GM23338 (cell line): ENCODE data around the gene DMRTC2. TPM values are rescaled to one million over a fixed set of nuclear protein-coding genes. Genes with fewer than 3 reads are reported as not detected.

Experiments
- ATAC-seq: fragments of 200-7000 bp; cut with Tn5 transposase; 3 replicates; pipeline ENCODE4 v1.9.1; 2020
- DNase-seq: peaks from one replicate; pipeline ENCODE4 v3.0.0-alpha.2; 2015; ENCODE audit warnings: low spot score
- H2AFZ ChIP-seq: fragments of 200-600 bp; sonication (generic); 2 replicates; pipeline ENCODE4 v1.8.0; 2016; ENCODE audit warnings: antibody characterized with exemption, mild to moderate bottlenecking, moderate library complexity
- H3F3A ChIP-seq: fragments of 200-600 bp; sonication (generic); replicated peaks from 2 replicates; pipeline ENCODE4 v1.8.0; 2017; ENCODE audit warnings: antibody characterized with exemption, mixed run types, low read depth
- H3K27ac ChIP-seq: fragments of 200-600 bp; sonication (generic); 2 replicates; pipeline ENCODE4 v1.6.1; 2016; ENCODE audit warnings: low read depth
- H3K27me3 ChIP-seq: fragments of 200-600 bp; sonication (generic); 2 replicates; pipeline ENCODE4 v1.8.0; 2016; ENCODE audit warnings: mild to moderate bottlenecking, mixed run types, moderate library complexity; ENCODE audit not compliant: insufficient read depth
- H3K36me3 ChIP-seq: fragments of 200-600 bp; sonication (generic); 2 replicates; pipeline ENCODE4 v1.8.0; 2016; ENCODE audit warnings: mild to moderate bottlenecking; ENCODE audit not compliant: insufficient read depth
- H3K4me1 ChIP-seq: fragments of 200-600 bp; sonication (generic); 2 replicates; pipeline ENCODE4 v1.8.0; 2016; ENCODE audit warnings: mild to moderate bottlenecking, moderate library complexity; ENCODE audit not compliant: insufficient read depth
- H3K4me2 ChIP-seq: fragments of 200-600 bp; sonication (generic); 2 replicates; pipeline ENCODE4 v1.7.1; 2017; ENCODE audit warnings: mixed run types
- H3K4me3 ChIP-seq: fragments of 200-600 bp; sonication (generic); 2 replicates; pipeline ENCODE4 v1.6.1; 2016; ENCODE audit warnings: mixed run types
- H3K79me2 ChIP-seq: fragments of 200-600 bp; sonication (generic); replicated peaks from 2 replicates; pipeline ENCODE4 v1.8.0; 2017; ENCODE audit warnings: mild to moderate bottlenecking; ENCODE audit not compliant: insufficient read depth
- H3K9me2 ChIP-seq: fragments of 200-600 bp; sonication (generic); 2 replicates; pipeline ENCODE4 v1.8.0; 2017; ENCODE audit not compliant: insufficient read depth
- H4K20me1 ChIP-seq: fragments of 200-600 bp; sonication (generic); replicated peaks from 2 replicates; pipeline ENCODE4 v1.8.0; 2017; ENCODE audit warnings: mild to moderate bottlenecking; ENCODE audit not compliant: insufficient read depth
- H3K27ac Mint-ChIP-seq: 2 replicates; pipeline ENCODE4 v1.8.0; 2020; ENCODE audit warnings: inconsistent platforms, mild to moderate bottlenecking, moderate library complexity, mixed read lengths
- H3K27me3 Mint-ChIP-seq: 3 replicates; pipeline ENCODE4 v1.8.0; 2022; ENCODE audit warnings: low read depth, mild to moderate bottlenecking, moderate library complexity, mixed read lengths, inconsistent platforms; ENCODE audit not compliant: insufficient read depth, poor library complexity
- H3K36me3 Mint-ChIP-seq: 3 replicates; pipeline ENCODE4 v1.8.0; 2021; ENCODE audit warnings: low read depth, mild to moderate bottlenecking, inconsistent platforms, moderate library complexity, mixed read lengths
- H3K4me1 Mint-ChIP-seq: 3 replicates; pipeline ENCODE4 v1.8.0; 2020; ENCODE audit warnings: mild to moderate bottlenecking, inconsistent platforms, mixed read lengths
- H3K4me3 Mint-ChIP-seq: 3 replicates; pipeline ENCODE4 v1.8.0; 2021; ENCODE audit warnings: moderate library complexity, mild to moderate bottlenecking, inconsistent platforms, mixed read lengths
- H3K9me3 Mint-ChIP-seq: 3 replicates; pipeline ENCODE4 v1.8.0; 2020; ENCODE audit warnings: moderate library complexity, mild to moderate bottlenecking, inconsistent platforms, mixed read lengths
- CREB1 ChIP-seq: fragments of 250-450 bp; sonication (Bioruptor Pico); IDR thresholded peaks from 2 replicates; pipeline ENCODE4 v1.5.0; 2020; ENCODE audit warnings: low read depth, mild to moderate bottlenecking, moderate library complexity
- EZH2 ChIP-seq: fragments of 200-600 bp; sonication (generic); IDR thresholded peaks from one replicate; pipeline ENCODE4 v1.8.0; 2017; ENCODE audit warnings: antibody characterized with exemption, mild to moderate bottlenecking, low read depth; ENCODE audit not compliant: unreplicated experiment
- POLR2AphosphoS5 ChIP-seq: IDR thresholded peaks from 2 replicates; pipeline ENCODE4 v1.6.1; 2016; ENCODE audit warnings: antibody characterized with exemption, low read depth
- STAT1 ChIP-seq: IDR thresholded peaks from one replicate; pipeline ENCODE4 v1.6.1; 2016; ENCODE audit warnings: antibody characterized with exemption; ENCODE audit not compliant: unreplicated experiment
- ZNF114 ChIP-seq: fragments of 250-450 bp; sonication (Bioruptor Pico); IDR thresholded peaks from 2 replicates; pipeline ENCODE4 v1.5.0; 2020; ENCODE audit warnings: mild to moderate bottlenecking, moderate library complexity
- ZNF331 ChIP-seq: fragments of 250-450 bp; sonication (Bioruptor Pico); IDR thresholded peaks from 2 replicates; pipeline ENCODE4 v1.5.0; 2020; ENCODE audit warnings: low read depth, mild to moderate bottlenecking, moderate library complexity
- polyA plus RNA-seq: library from polyadenylated mRNA; unstranded; fragments of >200 nt; fragmentation: Nextera tagmentation; extraction: Ambion mirVana; gene quantifications from 2 replicates; pipeline ENCODE4 v1.2.1, GENCODE V29; 2016
- total RNA-seq: library from RNA; depleted of rRNA; stranded (reverse); fragments of >200 nt; shearing (Covaris generic); gene quantifications from 2 replicates; pipeline ENCODE4 v1.2.3, GENCODE V29; 2014
- TF ChIP-seq, protein P1 (sequence below): fragments of 250-450 bp; sonication (Bioruptor Pico); IDR thresholded peaks from 2 replicates; pipeline ENCODE4 v1.5.0; 2020; ENCODE audit warnings: mild to moderate bottlenecking, moderate library complexity
- TF ChIP-seq, protein P2 (sequence below): IDR thresholded peaks from 2 replicates; pipeline ENCODE4 v1.6.1; 2016; ENCODE audit warnings: antibody characterized with exemption
- TF ChIP-seq, protein P3 (sequence below): IDR thresholded peaks from one replicate; pipeline ENCODE4 v1.6.1; 2018; ENCODE audit warnings: antibody characterized with exemption; ENCODE audit not compliant: unreplicated experiment
- TF ChIP-seq, protein P4 (sequence below), 2 experiments: fragments of 200-600 bp in 1 of 2; sonication (generic) in 1 of 2; conservative IDR thresholded peaks; 2 replicates each; pipeline versions ENCODE4 v1.5.1 to v1.6.1; 2016 to 2017; ENCODE audit warnings: antibody characterized with exemption in 2 of 2, low read depth in 2 of 2, mild to moderate bottlenecking in 2 of 2, moderate library complexity in 1 of 2

The DMRTC2 gene
- total and polyA plus RNA-seq, 2 experiments from 2014 or later, result 0.21 TPM; not detected in 1

DNA sequence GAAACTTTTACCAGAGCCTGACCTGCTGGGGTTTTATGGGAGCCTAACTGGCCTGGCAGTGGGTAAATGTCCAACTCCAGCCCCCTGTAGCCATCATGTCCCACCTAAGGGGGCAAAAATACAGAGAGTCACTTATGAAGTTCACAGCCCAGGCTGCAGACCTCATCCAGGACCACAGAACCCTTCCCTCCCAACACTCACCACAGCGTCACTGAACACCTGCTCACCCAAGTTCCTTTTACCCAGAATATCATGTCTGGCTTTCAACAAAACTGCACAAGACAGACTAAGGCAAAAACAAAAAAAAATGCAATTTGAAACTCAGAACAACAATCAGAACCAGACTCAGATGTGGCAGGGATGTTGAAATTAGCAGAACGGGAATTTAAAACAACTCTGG, 42.1 kb upstream of the DMRTC2 start:
- Mint-ChIP-seq H3K9me3 (peaks cover 10% of the 10 kb centered on the region), H3K4me1 (peaks cover 3% of the 10 kb centered on the region; the same call in 2 of the 3 replicates), H3K36me3 (no peaks in the 10 kb centered on the region; the same call in 2 of the 3 replicates), H3K27me3 (peaks cover 7% of the 10 kb centered on the region), H3K4me3 (no peak overlapping the region), H3K27ac (no peak overlapping the region)
- DNase-seq (no peak), ATAC-seq (no peak)
- no peaks in the 10 kb centered on the region for H3K36me3 ChIP-seq
- H3F3A ChIP-seq, result no peaks in the 10 kb centered on the region
- H3K27me3 ChIP-seq, result no peaks in the 10 kb centered on the region
- no peaks in the 10 kb centered on the region for H3K9me2 ChIP-seq
- no peak overlapping the region for H3K27ac ChIP-seq
- H3K4me3 ChIP-seq, result no peak overlapping the region
- no peaks in the 10 kb centered on the region for H3K4me1 ChIP-seq
- H3K4me2 ChIP-seq, result no peak overlapping the region
- no peaks in the 10 kb centered on the region for H3K79me2 ChIP-seq
- TF ChIP-seq STAT1 (no peak), CREB1 (CRISPR knock-in tag) (no peak), POLR2AphosphoS5 (no peak), EZH2 (no peak), ZNF114 (no peak), ZNF331 (no peak)
- TF ChIP-seq, protein P1, sequence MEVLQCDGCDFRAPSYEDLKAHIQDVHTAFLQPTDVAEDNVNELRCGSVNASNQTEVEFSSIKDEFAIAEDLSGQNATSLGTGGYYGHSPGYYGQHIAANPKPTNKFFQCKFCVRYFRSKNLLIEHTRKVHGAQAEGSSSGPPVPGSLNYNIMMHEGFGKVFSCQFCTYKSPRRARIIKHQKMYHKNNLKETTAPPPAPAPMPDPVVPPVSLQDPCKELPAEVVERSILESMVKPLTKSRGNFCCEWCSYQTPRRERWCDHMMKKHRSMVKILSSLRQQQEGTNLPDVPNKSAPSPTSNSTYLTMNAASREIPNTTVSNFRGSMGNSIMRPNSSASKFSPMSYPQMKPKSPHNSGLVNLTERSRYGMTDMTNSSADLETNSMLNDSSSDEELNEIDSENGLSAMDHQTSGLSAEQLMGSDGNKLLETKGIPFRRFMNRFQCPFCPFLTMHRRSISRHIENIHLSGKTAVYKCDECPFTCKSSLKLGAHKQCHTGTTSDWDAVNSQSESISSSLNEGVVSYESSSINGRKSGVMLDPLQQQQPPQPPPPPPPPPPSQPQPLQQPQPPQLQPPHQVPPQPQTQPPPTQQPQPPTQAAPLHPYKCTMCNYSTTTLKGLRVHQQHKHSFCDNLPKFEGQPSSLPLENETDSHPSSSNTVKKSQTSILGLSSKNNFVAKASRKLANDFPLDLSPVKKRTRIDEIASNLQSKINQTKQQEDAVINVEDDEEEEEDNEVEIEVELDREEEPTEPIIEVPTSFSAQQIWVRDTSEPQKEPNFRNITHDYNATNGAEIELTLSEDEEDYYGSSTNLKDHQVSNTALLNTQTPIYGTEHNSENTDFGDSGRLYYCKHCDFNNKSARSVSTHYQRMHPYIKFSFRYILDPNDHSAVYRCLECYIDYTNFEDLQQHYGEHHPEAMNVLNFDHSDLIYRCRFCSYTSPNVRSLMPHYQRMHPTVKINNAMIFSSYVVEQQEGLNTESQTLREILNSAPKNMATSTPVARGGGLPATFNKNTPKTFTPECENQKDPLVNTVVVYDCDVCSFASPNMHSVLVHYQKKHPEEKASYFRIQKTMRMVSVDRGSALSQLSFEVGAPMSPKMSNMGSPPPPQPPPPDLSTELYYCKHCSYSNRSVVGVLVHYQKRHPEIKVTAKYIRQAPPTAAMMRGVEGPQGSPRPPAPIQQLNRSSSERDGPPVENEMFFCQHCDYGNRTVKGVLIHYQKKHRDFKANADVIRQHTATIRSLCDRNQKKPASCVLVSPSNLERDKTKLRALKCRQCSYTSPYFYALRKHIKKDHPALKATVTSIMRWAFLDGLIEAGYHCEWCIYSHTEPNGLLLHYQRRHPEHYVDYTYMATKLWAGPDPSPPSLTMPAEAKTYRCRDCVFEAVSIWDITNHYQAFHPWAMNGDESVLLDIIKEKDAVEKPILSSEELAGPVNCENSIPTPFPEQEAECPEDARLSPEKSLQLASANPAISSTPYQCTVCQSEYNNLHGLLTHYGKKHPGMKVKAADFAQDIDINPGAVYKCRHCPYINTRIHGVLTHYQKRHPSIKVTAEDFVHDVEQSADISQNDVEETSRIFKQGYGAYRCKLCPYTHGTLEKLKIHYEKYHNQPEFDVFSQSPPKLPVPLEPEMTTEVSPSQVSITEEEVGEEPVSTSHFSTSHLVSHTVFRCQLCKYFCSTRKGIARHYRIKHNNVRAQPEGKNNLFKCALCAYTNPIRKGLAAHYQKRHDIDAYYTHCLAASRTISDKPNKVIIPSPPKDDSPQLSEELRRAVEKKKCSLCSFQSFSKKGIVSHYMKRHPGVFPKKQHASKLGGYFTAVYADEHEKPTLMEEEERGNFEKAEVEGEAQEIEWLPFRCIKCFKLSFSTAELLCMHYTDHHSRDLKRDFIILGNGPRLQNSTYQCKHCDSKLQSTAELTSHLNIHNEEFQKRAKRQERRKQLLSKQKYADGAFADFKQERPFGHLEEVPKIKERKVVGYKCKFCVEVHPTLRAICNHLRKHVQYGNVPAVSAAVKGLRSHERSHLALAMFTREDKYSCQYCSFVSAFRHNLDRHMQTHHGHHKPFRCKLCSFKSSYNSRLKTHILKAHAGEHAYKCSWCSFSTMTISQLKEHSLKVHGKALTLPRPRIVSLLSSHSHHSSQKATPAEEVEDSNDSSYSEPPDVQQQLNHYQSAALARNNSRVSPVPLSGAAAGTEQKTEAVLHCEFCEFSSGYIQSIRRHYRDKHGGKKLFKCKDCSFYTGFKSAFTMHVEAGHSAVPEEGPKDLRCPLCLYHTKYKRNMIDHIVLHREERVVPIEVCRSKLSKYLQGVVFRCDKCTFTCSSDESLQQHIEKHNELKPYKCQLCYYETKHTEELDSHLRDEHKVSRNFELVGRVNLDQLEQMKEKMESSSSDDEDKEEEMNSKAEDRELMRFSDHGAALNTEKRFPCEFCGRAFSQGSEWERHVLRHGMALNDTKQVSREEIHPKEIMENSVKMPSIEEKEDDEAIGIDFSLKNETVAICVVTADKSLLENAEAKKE (CRISPR knock-in tag), result no peak
- TF ChIP-seq, protein P2, sequence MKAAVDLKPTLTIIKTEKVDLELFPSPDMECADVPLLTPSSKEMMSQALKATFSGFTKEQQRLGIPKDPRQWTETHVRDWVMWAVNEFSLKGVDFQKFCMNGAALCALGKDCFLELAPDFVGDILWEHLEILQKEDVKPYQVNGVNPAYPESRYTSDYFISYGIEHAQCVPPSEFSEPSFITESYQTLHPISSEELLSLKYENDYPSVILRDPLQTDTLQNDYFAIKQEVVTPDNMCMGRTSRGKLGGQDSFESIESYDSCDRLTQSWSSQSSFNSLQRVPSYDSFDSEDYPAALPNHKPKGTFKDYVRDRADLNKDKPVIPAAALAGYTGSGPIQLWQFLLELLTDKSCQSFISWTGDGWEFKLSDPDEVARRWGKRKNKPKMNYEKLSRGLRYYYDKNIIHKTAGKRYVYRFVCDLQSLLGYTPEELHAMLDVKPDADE, result no peak
- TF ChIP-seq, protein P3, sequence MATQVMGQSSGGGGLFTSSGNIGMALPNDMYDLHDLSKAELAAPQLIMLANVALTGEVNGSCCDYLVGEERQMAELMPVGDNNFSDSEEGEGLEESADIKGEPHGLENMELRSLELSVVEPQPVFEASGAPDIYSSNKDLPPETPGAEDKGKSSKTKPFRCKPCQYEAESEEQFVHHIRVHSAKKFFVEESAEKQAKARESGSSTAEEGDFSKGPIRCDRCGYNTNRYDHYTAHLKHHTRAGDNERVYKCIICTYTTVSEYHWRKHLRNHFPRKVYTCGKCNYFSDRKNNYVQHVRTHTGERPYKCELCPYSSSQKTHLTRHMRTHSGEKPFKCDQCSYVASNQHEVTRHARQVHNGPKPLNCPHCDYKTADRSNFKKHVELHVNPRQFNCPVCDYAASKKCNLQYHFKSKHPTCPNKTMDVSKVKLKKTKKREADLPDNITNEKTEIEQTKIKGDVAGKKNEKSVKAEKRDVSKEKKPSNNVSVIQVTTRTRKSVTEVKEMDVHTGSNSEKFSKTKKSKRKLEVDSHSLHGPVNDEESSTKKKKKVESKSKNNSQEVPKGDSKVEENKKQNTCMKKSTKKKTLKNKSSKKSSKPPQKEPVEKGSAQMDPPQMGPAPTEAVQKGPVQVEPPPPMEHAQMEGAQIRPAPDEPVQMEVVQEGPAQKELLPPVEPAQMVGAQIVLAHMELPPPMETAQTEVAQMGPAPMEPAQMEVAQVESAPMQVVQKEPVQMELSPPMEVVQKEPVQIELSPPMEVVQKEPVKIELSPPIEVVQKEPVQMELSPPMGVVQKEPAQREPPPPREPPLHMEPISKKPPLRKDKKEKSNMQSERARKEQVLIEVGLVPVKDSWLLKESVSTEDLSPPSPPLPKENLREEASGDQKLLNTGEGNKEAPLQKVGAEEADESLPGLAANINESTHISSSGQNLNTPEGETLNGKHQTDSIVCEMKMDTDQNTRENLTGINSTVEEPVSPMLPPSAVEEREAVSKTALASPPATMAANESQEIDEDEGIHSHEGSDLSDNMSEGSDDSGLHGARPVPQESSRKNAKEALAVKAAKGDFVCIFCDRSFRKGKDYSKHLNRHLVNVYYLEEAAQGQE, result no peak
- TF ChIP-seq, protein P4, sequence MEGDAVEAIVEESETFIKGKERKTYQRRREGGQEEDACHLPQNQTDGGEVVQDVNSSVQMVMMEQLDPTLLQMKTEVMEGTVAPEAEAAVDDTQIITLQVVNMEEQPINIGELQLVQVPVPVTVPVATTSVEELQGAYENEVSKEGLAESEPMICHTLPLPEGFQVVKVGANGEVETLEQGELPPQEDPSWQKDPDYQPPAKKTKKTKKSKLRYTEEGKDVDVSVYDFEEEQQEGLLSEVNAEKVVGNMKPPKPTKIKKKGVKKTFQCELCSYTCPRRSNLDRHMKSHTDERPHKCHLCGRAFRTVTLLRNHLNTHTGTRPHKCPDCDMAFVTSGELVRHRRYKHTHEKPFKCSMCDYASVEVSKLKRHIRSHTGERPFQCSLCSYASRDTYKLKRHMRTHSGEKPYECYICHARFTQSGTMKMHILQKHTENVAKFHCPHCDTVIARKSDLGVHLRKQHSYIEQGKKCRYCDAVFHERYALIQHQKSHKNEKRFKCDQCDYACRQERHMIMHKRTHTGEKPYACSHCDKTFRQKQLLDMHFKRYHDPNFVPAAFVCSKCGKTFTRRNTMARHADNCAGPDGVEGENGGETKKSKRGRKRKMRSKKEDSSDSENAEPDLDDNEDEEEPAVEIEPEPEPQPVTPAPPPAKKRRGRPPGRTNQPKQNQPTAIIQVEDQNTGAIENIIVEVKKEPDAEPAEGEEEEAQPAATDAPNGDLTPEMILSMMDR (conservative IDR thresholded peaks at IDR 0.05; ENCODE audit: low read depth in 2 of 2), result no peak
- H4K20me1 ChIP-seq, result no peaks in the 10 kb centered on the region
- no peak overlapping the region; the same call in 1 of the 2 replicates for H2AFZ ChIP-seq
